ENCODE measurements around the gene RPE. TPM values are rescaled to one million over a fixed set of nuclear protein-coding genes. Genes with fewer than 3 reads are reported as not detected.

The RPE gene
- total and polyA plus RNA-seq, 10 of the 15 experiments (the other 5 are each of a cell fraction or from before 2014, with no cell fraction given) = 41.5 to 75.3 (median 46.8) TPM

- POLR2A ChIA-PET = no interaction called here
- DNase-seq (ENCODE audit: low read depth, low spot score) (no peak), ATAC-seq (no peak), FAIRE-seq (no peak)
- Histone ChIP-seq H2AFZ (ENCODE audit: control insufficient read depth, low read depth, low read length) (no peak overlapping the region), H3K36me3 (ENCODE audit: control insufficient read depth in 2 of 2, insufficient read depth in 2 of 2, low read length in 1 of 2) (no peaks in the 10 kb centered on the region), H3K4me2 (ENCODE audit: control insufficient read depth, insufficient read depth) (no peak overlapping the region), H3K79me2 (ENCODE audit: control insufficient read depth, insufficient read depth, low read length) (no peaks in the 10 kb centered on the region), H4K20me1 (ENCODE audit: control insufficient read depth, insufficient read depth) (no peaks in the 10 kb centered on the region), H3K4me3 (no peak overlapping the region), H3K4me1 (ENCODE audit: control insufficient read depth, insufficient read depth, low read length) (no peaks in the 10 kb centered on the region), H3K9ac (ENCODE audit: control insufficient read depth, insufficient read depth, low read length) (no peak overlapping the region), H3K9me3 (replicated peaks; ENCODE audit: control insufficient read depth, insufficient read depth, low read length) (no peaks in the 10 kb centered on the region), H3K27me3 (replicated peaks in 1 of 2; ENCODE audit: control insufficient read depth in 2 of 2, insufficient read depth in 2 of 2, low read length in 1 of 2) (no peaks in the 10 kb centered on the region; a peak in 2 of 4 replicates), H3K27ac (ENCODE audit: control insufficient read depth, insufficient read depth) (no peak overlapping the region)
- TF ChIP-seq MXI1 (IDR thresholded peaks at IDR 0.05; ENCODE audit: low read depth, low read length) (no peak), RFX5 (IDR thresholded peaks at IDR 0.05; ENCODE audit: low read depth, low read length) (no peak), RB1 (IDR thresholded peaks at IDR 0.05; ENCODE audit: borderline replicate concordance) (no peak), TCF12 (IDR thresholded peaks at IDR 0.05; ENCODE audit: low read depth, low read length) (no peak), POLR2AphosphoS2 (IDR thresholded peaks at IDR 0.05; ENCODE audit: low read depth, low read length) (no peak), PBX3 (IDR thresholded peaks at IDR 0.05; ENCODE audit: insufficient replicate concordance, low read depth, low read length) (no peak), ATF3 (IDR thresholded peaks at IDR 0.05; ENCODE audit: borderline replicate concordance, extremely low read depth, low read depth, low read length) (no peak), SUPT20H (IDR thresholded peaks at IDR 0.05; ENCODE audit: borderline replicate concordance, control insufficient read depth, low read depth, low read length) (no peak), ZNF384 (IDR thresholded peaks at IDR 0.05; ENCODE audit: borderline replicate concordance, low read depth, low read length) (no peak), BCL11A (IDR thresholded peaks at IDR 0.05; ENCODE audit: low read depth, low read length) (no peak), ZBTB11 (CRISPR knock-in tag; IDR thresholded peaks at IDR 0.05) (no peak)
- TF ChIP-seq, protein P1, sequence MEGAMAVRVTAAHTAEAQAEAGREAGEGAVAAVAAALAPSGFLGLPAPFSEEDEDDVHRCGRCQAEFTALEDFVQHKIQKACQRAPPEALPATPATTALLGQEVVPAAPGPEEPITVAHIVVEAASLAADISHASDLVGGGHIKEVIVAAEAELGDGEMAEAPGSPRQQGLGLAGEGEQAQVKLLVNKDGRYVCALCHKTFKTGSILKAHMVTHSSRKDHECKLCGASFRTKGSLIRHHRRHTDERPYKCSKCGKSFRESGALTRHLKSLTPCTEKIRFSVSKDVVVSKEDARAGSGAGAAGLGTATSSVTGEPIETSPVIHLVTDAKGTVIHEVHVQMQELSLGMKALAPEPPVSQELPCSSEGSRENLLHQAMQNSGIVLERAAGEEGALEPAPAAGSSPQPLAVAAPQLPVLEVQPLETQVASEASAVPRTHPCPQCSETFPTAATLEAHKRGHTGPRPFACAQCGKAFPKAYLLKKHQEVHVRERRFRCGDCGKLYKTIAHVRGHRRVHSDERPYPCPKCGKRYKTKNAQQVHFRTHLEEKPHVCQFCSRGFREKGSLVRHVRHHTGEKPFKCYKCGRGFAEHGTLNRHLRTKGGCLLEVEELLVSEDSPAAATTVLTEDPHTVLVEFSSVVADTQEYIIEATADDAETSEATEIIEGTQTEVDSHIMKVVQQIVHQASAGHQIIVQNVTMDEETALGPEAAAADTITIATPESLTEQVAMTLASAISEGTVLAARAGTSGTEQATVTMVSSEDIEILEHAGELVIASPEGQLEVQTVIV (IDR thresholded peaks at IDR 0.05; ENCODE audit: borderline replicate concordance, partially characterized antibody) = no peak
- RAD21 ChIA-PET (ENCODE audit: unreplicated experiment) = no interaction called here
- 93% methylated on average over 2 of the region's 2 CpGs for WGBS (ENCODE audit: insufficient coverage, insufficient replicate concordance, low lambda C conversion rate, missing lambda C conversion rate)
- intact Hi-C loops (cut with micrococcal nuclease; ENCODE audit: unreplicated experiment) = no loop called here
- SMC1A ChIA-PET (ENCODE audit: uncharacterized antibody, unreplicated experiment) = no interaction called here
- in situ Hi-C loops (cut with MboI) = no loop called here
- CTCF ChIA-PET = interaction anchor here (0.6 to 4.3 kb wide), 2 partner anchors 182 to 211 kb away, joined by 3 to 42 read pairs; no protein-coding TSS in a partner anchor
- no TSS peak for BruUV-seq (replicated peaks)
Observed at GRCh38 chr2:209986415-209986814, 16.0 kb upstream of the RPE start.

All from GM12878 (cell line).